Keratinocyte (primary cell): Measurements from ENCODE around the gene ADCK1.

Experiments used
- EZH2 ChIP-seq: IDR thresholded peaks from one replicate; pipeline ENCODE4 v1.6.1; 2012; ENCODE audit warnings: inconsistent platforms, mild to moderate bottlenecking, low read length, moderate library complexity
- TF ChIP-seq, protein P1 (sequence below), 3 experiments: IDR thresholded peaks in 1 of 3; conservative IDR thresholded peaks in 1 of 3; optimal IDR thresholded peaks in 1 of 3; 2 replicates in 2 of 3; 3 replicates in 1 of 3; pipeline versions ENCODE3 to v1.5.1; 2011; ENCODE audit warnings: low read length in 3 of 3, mild to moderate bottlenecking in 3 of 3, moderate library complexity in 2 of 3, control low read depth in 1 of 3, inconsistent platforms in 1 of 3; ENCODE audit not compliant: insufficient read depth in 2 of 3; ENCODE audit errors: extremely low read depth in 1 of 3

DNA sequence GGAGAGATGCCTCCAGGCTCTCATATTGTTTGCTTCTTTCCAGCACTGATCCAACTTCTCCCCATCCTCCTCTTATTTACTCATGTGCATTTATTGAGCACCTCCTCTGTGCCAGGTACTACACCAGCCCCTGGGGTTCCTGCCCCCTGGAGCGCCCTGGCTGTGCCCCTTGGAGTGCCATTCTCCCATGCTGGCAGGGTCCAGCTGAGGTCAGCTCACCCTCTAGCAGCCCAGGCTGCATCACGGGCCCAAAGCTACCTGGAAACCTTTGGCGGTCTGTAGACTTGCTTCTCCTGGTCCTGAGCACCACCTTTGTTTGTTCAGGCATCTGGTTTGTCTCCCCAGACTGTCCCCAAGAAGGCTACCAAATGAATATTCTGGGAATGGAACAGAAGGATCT is 67.0 kb downstream of the ADCK1 start:
- TF ChIP-seq, protein P1, sequence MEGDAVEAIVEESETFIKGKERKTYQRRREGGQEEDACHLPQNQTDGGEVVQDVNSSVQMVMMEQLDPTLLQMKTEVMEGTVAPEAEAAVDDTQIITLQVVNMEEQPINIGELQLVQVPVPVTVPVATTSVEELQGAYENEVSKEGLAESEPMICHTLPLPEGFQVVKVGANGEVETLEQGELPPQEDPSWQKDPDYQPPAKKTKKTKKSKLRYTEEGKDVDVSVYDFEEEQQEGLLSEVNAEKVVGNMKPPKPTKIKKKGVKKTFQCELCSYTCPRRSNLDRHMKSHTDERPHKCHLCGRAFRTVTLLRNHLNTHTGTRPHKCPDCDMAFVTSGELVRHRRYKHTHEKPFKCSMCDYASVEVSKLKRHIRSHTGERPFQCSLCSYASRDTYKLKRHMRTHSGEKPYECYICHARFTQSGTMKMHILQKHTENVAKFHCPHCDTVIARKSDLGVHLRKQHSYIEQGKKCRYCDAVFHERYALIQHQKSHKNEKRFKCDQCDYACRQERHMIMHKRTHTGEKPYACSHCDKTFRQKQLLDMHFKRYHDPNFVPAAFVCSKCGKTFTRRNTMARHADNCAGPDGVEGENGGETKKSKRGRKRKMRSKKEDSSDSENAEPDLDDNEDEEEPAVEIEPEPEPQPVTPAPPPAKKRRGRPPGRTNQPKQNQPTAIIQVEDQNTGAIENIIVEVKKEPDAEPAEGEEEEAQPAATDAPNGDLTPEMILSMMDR (optimal IDR thresholded peaks at IDR 0.05 in 1 of 3, IDR thresholded peaks at IDR 0.05 in 1 of 3, conservative IDR thresholded peaks at IDR 0.05 in 1 of 3; ENCODE audit: extremely low read depth in 1 of 3, insufficient read depth in 2 of 3, low read length in 3 of 3) = no peak
- no peak for TF ChIP-seq EZH2
